Osteocyte (in vitro differentiated cells): Measurements from ENCODE around the gene GFY. TPM values are rescaled to one million over a fixed set of nuclear protein-coding genes. Genes with fewer than 3 reads are reported as not detected.

Source experiments
- DNase-seq: peaks from one replicate; pipeline ENCODE4 v3.0.0; 2021; ENCODE audit warnings: mixed read lengths; ENCODE audit not compliant: unreplicated experiment; ENCODE audit errors: extremely low spot score
- H3K27ac Mint-ChIP-seq: one replicate; pipeline ENCODE4 v1.8.0; 2021; ENCODE audit warnings: mild to moderate bottlenecking, mixed read lengths; ENCODE audit not compliant: unreplicated experiment
- H3K27me3 Mint-ChIP-seq: one replicate; pipeline ENCODE4 v1.8.0; 2021; ENCODE audit warnings: mixed read lengths; ENCODE audit not compliant: unreplicated experiment
- H3K36me3 Mint-ChIP-seq: one replicate; pipeline ENCODE4 v1.8.0; 2021; ENCODE audit warnings: mixed read lengths; ENCODE audit not compliant: unreplicated experiment
- H3K4me1 Mint-ChIP-seq: one replicate; pipeline ENCODE4 v1.8.0; 2021; ENCODE audit warnings: mixed read lengths; ENCODE audit not compliant: unreplicated experiment
- H3K4me3 Mint-ChIP-seq: one replicate; pipeline ENCODE4 v1.8.0; 2021; ENCODE audit warnings: mild to moderate bottlenecking, moderate library complexity, mixed read lengths; ENCODE audit not compliant: unreplicated experiment
- H3K9me3 Mint-ChIP-seq: one replicate; pipeline ENCODE4 v1.8.0; 2021; ENCODE audit warnings: mixed read lengths; ENCODE audit not compliant: unreplicated experiment
- CTCF ChIP-seq: fragments of 200-600 bp; sonication (generic); IDR thresholded peaks from 2 replicates; pipeline ENCODE4 v1.5.0; 2021; ENCODE audit warnings: antibody characterized with exemption, mild to moderate bottlenecking, moderate library complexity
- long read RNA-seq: library from polyadenylated mRNA; unstranded; transcript quantifications from one replicate; pipeline ENCODE4 v2.0.0, GENCODE V29; 2021
- total RNA-seq: library from RNA; stranded (reverse); gene quantifications from 2 replicates; pipeline ENCODE4 v1.2.1, GENCODE V29; 2021

The GFY gene
- total RNA-seq = not detected in 2 replicates
- long read RNA-seq = 0 reads

- Mint-ChIP-seq H3K27ac (no peak within 1 kb of the TSS), H3K9me3 (no peaks in the 10 kb centered on the region), H3K27me3 (peaks cover 89% of the 10 kb centered on the region), H3K4me3 (no peak within 1 kb of the TSS), H3K4me1 (peaks cover 34% of the 10 kb centered on the region), H3K36me3 (peaks cover 2% of the 10 kb centered on the region)
- DNase-seq = no peak
- no peak for TF ChIP-seq CTCF
Measured at GRCh38 chr19:49425178-49425577, at the start of gene GFY. TSS of gene GFY (plus strand) at chr19:49425388. CDS start at chr19:49426431, 1,043 bp downstream.

- Mint-ChIP-seq H3K27me3 (peaks cover 16% of the 10 kb centered on the region), H3K4me1 (no peaks in the 10 kb centered on the region)
Measured at GRCh38 chr19:49378512-49378911, 46.7 kb upstream of the GFY start.

GRCh38 chr19:49380391-49380790 is 44.8 kb upstream of the GFY start:
- no peaks in the 10 kb centered on the region for H3K4me1 Mint-ChIP-seq
- H3K36me3 Mint-ChIP-seq = no peaks in the 10 kb centered on the region
- no peak for TF ChIP-seq CTCF
- H3K27me3 Mint-ChIP-seq = peaks cover 19% of the 10 kb centered on the region
- no peak overlapping the region for H3K27ac Mint-ChIP-seq
- H3K9me3 Mint-ChIP-seq = peaks cover 10% of the 10 kb centered on the region
- H3K4me3 Mint-ChIP-seq = no peak overlapping the region
- DNase-seq = no peak

More at GRCh38 chr19:49378512-49378911, 46.7 kb upstream of the GFY start:
- Mint-ChIP-seq H3K9me3 (peaks cover 7% of the 10 kb centered on the region), H3K27ac (no peak overlapping the region), H3K4me3 (no peak overlapping the region), H3K36me3 (no peaks in the 10 kb centered on the region)
- no peak for TF ChIP-seq CTCF
- DNase-seq = no peak

- Mint-ChIP-seq H3K36me3 (no peaks in the 10 kb centered on the region), H3K4me1 (no peaks in the 10 kb centered on the region), H3K27ac (no peak overlapping the region), H3K4me3 (no peak overlapping the region), H3K9me3 (peaks cover 10% of the 10 kb centered on the region), H3K27me3 (peaks cover 15% of the 10 kb centered on the region)
- no peak for DNase-seq
- TF ChIP-seq CTCF = no peak
Measured at GRCh38 chr19:49382639-49383038, 42.5 kb upstream of the GFY start.

- Mint-ChIP-seq H3K27me3 (peaks cover 15% of the 10 kb centered on the region), H3K36me3 (no peaks in the 10 kb centered on the region), H3K4me3 (no peak overlapping the region), H3K27ac (no peak overlapping the region), H3K9me3 (peaks cover 10% of the 10 kb centered on the region), H3K4me1 (no peaks in the 10 kb centered on the region)
- DNase-seq = no peak
- TF ChIP-seq CTCF = no peak
Measured at GRCh38 chr19:49383599-49383998, 41.6 kb upstream of the GFY start.
